ENCODE measurements around the gene SLC35G4. TPM values are rescaled to one million over a fixed set of nuclear protein-coding genes. Genes with fewer than 3 reads are reported as not detected.

SLC35G4 gene
- total RNA-seq, 1 experiment from 2014 or later: not detected

DNA sequence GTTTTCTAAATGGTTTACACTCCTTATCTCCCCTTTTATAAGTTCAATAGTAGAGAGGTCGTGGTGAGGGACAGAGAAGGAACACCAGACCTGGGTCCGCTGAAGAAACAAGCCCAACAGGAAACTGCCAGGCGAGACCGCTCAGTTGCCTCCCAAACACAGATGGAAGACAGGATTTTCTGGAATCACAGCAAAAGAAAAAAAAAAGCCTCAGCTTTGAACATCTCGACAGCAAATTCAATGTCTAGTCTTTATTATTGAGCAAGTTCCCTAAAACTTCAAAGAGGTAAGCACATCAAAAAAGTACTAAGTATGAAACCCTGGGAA lies 46.2 kb downstream of the SLC35G4 start:
- no peaks in the 10 kb centered on the region for H3K4me1 ChIP-seq
- H3K36me3 ChIP-seq (ENCODE audit: control insufficient read depth, insufficient read depth, low read length): no peaks in the 10 kb centered on the region
- Mint-ChIP-seq H3K4me3 (ENCODE audit: unreplicated experiment) (peak overlapping the region; percentile 44), H3K27me3 (ENCODE audit: insufficient read depth, unreplicated experiment) (peaks cover 6% of the 10 kb centered on the region), H3K9me3 (ENCODE audit: unreplicated experiment) (peaks cover 13% of the 10 kb centered on the region), H3K4me1 (ENCODE audit: low read depth, unreplicated experiment) (no peaks in the 10 kb centered on the region), H3K36me3 (ENCODE audit: insufficient read depth, unreplicated experiment) (no peaks in the 10 kb centered on the region), H3K27ac (ENCODE audit: unreplicated experiment) (no peak overlapping the region)
- ChIA-PET CTCF (interaction anchor here (0.6 to 3.5 kb wide), 14 partner anchors 13 to 384 kb away, joined by 3 to 52 read pairs (median 4); partner anchors contain the start of gene GNAL), POLR2A (no interaction called here)
- H3K4me3 ChIP-seq (ENCODE audit: low read depth, low read length): no peak overlapping the region
- TF ChIP-seq, protein P1, sequence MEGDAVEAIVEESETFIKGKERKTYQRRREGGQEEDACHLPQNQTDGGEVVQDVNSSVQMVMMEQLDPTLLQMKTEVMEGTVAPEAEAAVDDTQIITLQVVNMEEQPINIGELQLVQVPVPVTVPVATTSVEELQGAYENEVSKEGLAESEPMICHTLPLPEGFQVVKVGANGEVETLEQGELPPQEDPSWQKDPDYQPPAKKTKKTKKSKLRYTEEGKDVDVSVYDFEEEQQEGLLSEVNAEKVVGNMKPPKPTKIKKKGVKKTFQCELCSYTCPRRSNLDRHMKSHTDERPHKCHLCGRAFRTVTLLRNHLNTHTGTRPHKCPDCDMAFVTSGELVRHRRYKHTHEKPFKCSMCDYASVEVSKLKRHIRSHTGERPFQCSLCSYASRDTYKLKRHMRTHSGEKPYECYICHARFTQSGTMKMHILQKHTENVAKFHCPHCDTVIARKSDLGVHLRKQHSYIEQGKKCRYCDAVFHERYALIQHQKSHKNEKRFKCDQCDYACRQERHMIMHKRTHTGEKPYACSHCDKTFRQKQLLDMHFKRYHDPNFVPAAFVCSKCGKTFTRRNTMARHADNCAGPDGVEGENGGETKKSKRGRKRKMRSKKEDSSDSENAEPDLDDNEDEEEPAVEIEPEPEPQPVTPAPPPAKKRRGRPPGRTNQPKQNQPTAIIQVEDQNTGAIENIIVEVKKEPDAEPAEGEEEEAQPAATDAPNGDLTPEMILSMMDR (IDR thresholded peaks at IDR 0.05; ENCODE audit: insufficient read depth in 1 of 2, low read depth in 1 of 2, low read length in 1 of 2, severe bottlenecking in 1 of 2, unreplicated experiment in 1 of 2): no peak
- no peak for DNase-seq
- no peaks in the 10 kb centered on the region for H3K27me3 ChIP-seq (replicated peaks; ENCODE audit: control insufficient read depth, insufficient read depth, low read length)
- BruUV-seq (replicated peaks): no TSS peak
- no peaks in the 10 kb centered on the region for H3K9me3 ChIP-seq
- intact Hi-C loops (cut with micrococcal nuclease; ENCODE audit: unreplicated experiment): loop anchor here (1.0 to 5.0 kb wide), 6 partner anchors 73 to 384 kb away; no protein-coding TSS in a partner anchor

DNA sequence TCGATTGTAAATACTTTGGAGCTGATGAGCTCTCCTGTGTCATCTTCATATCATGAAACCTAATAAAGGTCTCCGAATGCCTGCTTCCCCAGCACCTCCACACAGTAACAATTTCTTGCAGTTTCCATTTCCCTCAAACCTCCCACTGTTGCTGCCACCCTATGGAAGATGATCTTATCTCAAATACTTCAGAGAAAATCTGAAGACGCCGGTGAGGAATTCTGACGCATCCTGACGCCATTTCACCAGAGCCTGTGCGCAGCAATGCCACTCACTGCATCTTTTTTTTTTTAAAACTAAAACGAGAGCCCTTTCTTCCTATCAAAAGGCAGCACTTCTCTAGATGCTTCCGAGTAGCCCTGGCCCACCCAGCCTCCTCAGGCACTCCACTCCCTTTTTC lies 47.8 kb downstream of the SLC35G4 start:
- POLR2A ChIA-PET: interaction anchor here (0.5 kb wide), 1 partner anchor 323 kb away, joined by 6 read pairs; no protein-coding TSS in a partner anchor
- H3K27me3 ChIP-seq (replicated peaks; ENCODE audit: control insufficient read depth, insufficient read depth, low read length): no peaks in the 10 kb centered on the region
- no peak overlapping the region for H3K27ac Mint-ChIP-seq (ENCODE audit: unreplicated experiment)
- TF ChIP-seq, protein P1 (IDR thresholded peaks at IDR 0.05; ENCODE audit: insufficient read depth in 1 of 2, low read depth in 1 of 2, low read length in 1 of 2, severe bottlenecking in 1 of 2, unreplicated experiment in 1 of 2): no peak
- CTCF ChIA-PET: interaction anchor here (3.5 kb wide), 1 partner anchor 71 kb away, joined by 52 read pairs; no protein-coding TSS in a partner anchor
- H3K9me3 Mint-ChIP-seq (ENCODE audit: unreplicated experiment): peaks cover 13% of the 10 kb centered on the region
- DNase-seq: no peak
- no peaks in the 10 kb centered on the region for H3K36me3 Mint-ChIP-seq (ENCODE audit: insufficient read depth, unreplicated experiment)
- H3K4me1 ChIP-seq: no peaks in the 10 kb centered on the region
- H3K9me3 ChIP-seq: peaks cover 4% of the 10 kb centered on the region; the same call in 1 of the 2 replicates
- H3K36me3 ChIP-seq (ENCODE audit: control insufficient read depth, insufficient read depth, low read length): no peaks in the 10 kb centered on the region
- no TSS peak for BruUV-seq (replicated peaks)
- no peak overlapping the region for H3K4me3 ChIP-seq (ENCODE audit: low read depth, low read length)
- no peaks in the 10 kb centered on the region for H3K4me1 Mint-ChIP-seq (ENCODE audit: low read depth, unreplicated experiment)
- intact Hi-C loops (cut with micrococcal nuclease; ENCODE audit: unreplicated experiment): loop anchor here (5.0 kb wide), 3 partner anchors 85 to 340 kb away; no protein-coding TSS in a partner anchor
- H3K4me3 Mint-ChIP-seq (ENCODE audit: unreplicated experiment): no peak overlapping the region
- peaks cover 6% of the 10 kb centered on the region for H3K27me3 Mint-ChIP-seq (ENCODE audit: insufficient read depth, unreplicated experiment)

DNA sequence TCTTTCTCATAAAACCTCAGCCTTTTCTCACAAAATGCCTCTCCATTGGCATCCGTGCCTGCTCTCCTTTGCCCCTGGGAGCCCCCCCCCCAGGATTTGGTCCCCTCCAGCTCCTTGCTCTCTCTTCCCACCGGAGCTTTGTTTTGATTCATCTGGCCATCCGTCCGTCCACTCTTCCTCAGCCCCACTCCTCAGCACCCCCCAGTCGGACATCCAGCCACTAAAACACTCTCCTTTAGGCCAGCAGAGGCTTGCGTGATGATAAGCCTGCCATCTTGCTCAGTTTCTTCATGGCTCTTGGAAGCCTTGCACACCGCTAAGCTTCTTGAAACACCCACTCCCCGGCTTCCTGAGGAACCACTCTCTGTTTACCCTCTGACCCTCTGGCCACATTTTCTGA lies 48.2 kb downstream of the SLC35G4 start:
- CTCF ChIA-PET: interaction anchor here (3.5 kb wide), 1 partner anchor 71 kb away, joined by 52 read pairs; no protein-coding TSS in a partner anchor
- TF ChIP-seq, protein P1 (IDR thresholded peaks at IDR 0.05; ENCODE audit: insufficient read depth in 1 of 2, low read depth in 1 of 2, low read length in 1 of 2, severe bottlenecking in 1 of 2, unreplicated experiment in 1 of 2): no peak
- Mint-ChIP-seq H3K27ac (ENCODE audit: unreplicated experiment) (peak overlapping the region; percentile 13), H3K4me1 (ENCODE audit: low read depth, unreplicated experiment) (no peaks in the 10 kb centered on the region), H3K4me3 (ENCODE audit: unreplicated experiment) (no peak overlapping the region), H3K27me3 (ENCODE audit: insufficient read depth, unreplicated experiment) (peaks cover 6% of the 10 kb centered on the region), H3K9me3 (ENCODE audit: unreplicated experiment) (peaks cover 13% of the 10 kb centered on the region), H3K36me3 (ENCODE audit: insufficient read depth, unreplicated experiment) (no peaks in the 10 kb centered on the region)
- intact Hi-C loops (cut with micrococcal nuclease; ENCODE audit: unreplicated experiment): loop anchor here (5.0 kb wide), 3 partner anchors 85 to 340 kb away; no protein-coding TSS in a partner anchor
- no peaks in the 10 kb centered on the region for H3K27me3 ChIP-seq (replicated peaks; ENCODE audit: control insufficient read depth, insufficient read depth, low read length)
- no peak overlapping the region for H3K4me3 ChIP-seq (ENCODE audit: low read depth, low read length)
- no TSS peak for BruUV-seq (replicated peaks)
- no peak for DNase-seq
- H3K4me1 ChIP-seq: no peaks in the 10 kb centered on the region
- POLR2A ChIA-PET: no interaction called here
- H3K36me3 ChIP-seq (ENCODE audit: control insufficient read depth, insufficient read depth, low read length): no peaks in the 10 kb centered on the region
- H3K9me3 ChIP-seq: peaks cover 4% of the 10 kb centered on the region; the same call in 1 of the 2 replicates
